Suprapubic skin (tissue), 4 donors: Measurements from ENCODE around the gene EFEMP2. TPM values are rescaled to one million over a fixed set of nuclear protein-coding genes. Genes with fewer than 3 reads are reported as not detected.
A peak's percentile ranks its signal among the peaks of the same experiment; 100 is the strongest.

ENCODE experiments used
- DNase-seq, 2 donors: peaks; one replicate each; pipeline ENCODE4 v3.0.0-alpha.2; 2019; ENCODE audit warnings: low spot score in 2 of 2
- H3K27ac ChIP-seq: fragments of 200-600 bp; sonication (generic); one replicate; pipeline ENCODE4 v1.5.1; 2019
- H3K27me3 ChIP-seq: fragments of 200-600 bp; sonication (generic); one replicate; pipeline ENCODE4 v1.5.1; 2019
- H3K36me3 ChIP-seq: fragments of 200-600 bp; sonication (generic); one replicate; pipeline ENCODE4 v1.5.1; 2019
- H3K4me1 ChIP-seq: fragments of 200-600 bp; sonication (generic); one replicate; pipeline ENCODE4 v1.5.1; 2019
- H3K4me3 ChIP-seq: fragments of 200-600 bp; sonication (generic); one replicate; pipeline ENCODE4 v1.5.1; 2019; ENCODE audit warnings: mild to moderate bottlenecking
- H3K9me3 ChIP-seq: fragments of 200-600 bp; sonication (generic); one replicate; pipeline ENCODE4 v1.5.1; 2019
- CTCF ChIP-seq, 2 donors: fragments of 200-600 bp in 1 of 2; fragments of 450-650 bp in 1 of 2; sonication (generic) in 1 of 2; IDR thresholded peaks; one replicate each; pipeline ENCODE4 v1.5.1; 2016 to 2019; ENCODE audit warnings: antibody characterized with exemption in 2 of 2, mild to moderate bottlenecking in 1 of 2, moderate library complexity in 1 of 2
- EP300 ChIP-seq: sonication (generic); formaldehyde crosslinking; IDR thresholded peaks from one replicate; pipeline ENCODE4 v1.6.1; 2017; ENCODE audit warnings: antibody characterized with exemption
- POLR2A ChIP-seq, 2 donors: fragments of 450-650 bp; IDR thresholded peaks; one replicate each; pipeline ENCODE4 v1.6.1; 2017; ENCODE audit warnings: antibody characterized with exemption in 2 of 2, mild to moderate bottlenecking in 2 of 2, moderate library complexity in 2 of 2
- POLR2AphosphoS5 ChIP-seq, 3 donors: sonication (generic); formaldehyde crosslinking; IDR thresholded peaks; one replicate each; pipeline ENCODE4 v1.6.1; 2017; ENCODE audit warnings: antibody characterized with exemption in 3 of 3
- WGBS: methylation state at CpG from one replicate; pipeline ENCODE4 v1.1.5; 2018; 5-methylcytosine and 5-hydroxymethylcytosine counted together
- total RNA-seq, 4 donors: library from RNA; depleted of rRNA; stranded (reverse); fragments of >200 nt; gene quantifications; one replicate each; pipeline ENCODE4 v1.1.0, GENCODE V29; 2016

EFEMP2 gene
- total RNA-seq, 4 donors from 2014 or later = 7.3 to 22.0 (median 13.0) TPM

- WGBS = 60% methylated on average over 5 of the region's 5 CpGs
- H3K27me3 ChIP-seq = no peaks in the 10 kb centered on the region
Observed at GRCh38 chr11:65817312-65817834, 55.2 kb downstream of the EFEMP2 start.

DNA sequence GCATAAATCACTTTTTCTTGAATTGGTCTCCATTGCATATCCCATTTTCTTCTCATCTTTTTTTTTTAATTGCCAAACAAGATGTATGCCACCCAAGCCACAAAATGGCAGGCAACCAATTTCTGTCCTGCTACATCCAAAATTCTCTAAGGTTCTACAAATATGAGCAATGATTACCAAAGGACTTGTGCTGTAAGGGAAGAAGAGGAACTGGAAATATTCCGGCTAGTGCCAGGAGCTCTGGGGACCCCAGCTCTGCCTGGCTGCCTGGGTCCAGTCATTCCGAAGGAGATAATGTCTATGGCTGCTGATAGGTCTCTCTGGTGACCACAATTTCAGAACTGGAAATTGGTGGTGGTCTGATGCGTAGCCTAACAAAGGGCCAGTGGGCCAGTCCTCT, 55.9 kb downstream of the EFEMP2 start:
- DNase-seq = no peak
- WGBS = 97% methylated on average over 3 of the region's 3 CpGs
- TF ChIP-seq EP300 = no peak
- no peak for TF ChIP-seq CTCF (IDR thresholded peaks at IDR 0.05)
- TF ChIP-seq POLR2A (IDR thresholded peaks at IDR 0.05) = no peak
- TF ChIP-seq POLR2AphosphoS5 (IDR thresholded peaks at IDR 0.05) = no peak
- no peaks in the 10 kb centered on the region for H3K27me3 ChIP-seq
- H3K4me3 ChIP-seq = no peak overlapping the region
- H3K9me3 ChIP-seq = no peaks in the 10 kb centered on the region
- no peak overlapping the region for H3K27ac ChIP-seq
- H3K4me1 ChIP-seq = peaks cover 31% of the 10 kb centered on the region
- no peaks in the 10 kb centered on the region for H3K36me3 ChIP-seq

More at GRCh38 chr11:65817312-65817834, 55.2 kb downstream of the EFEMP2 start:
- DNase-seq = no peak
- peak overlapping the region; percentile 73 for H3K4me3 ChIP-seq
- TF ChIP-seq EP300 (no peak), CTCF (IDR thresholded peaks at IDR 0.05) (no peak), POLR2A (IDR thresholded peaks at IDR 0.05) (no peak), POLR2AphosphoS5 (IDR thresholded peaks at IDR 0.05) (no peak)
- no peaks in the 10 kb centered on the region for H3K9me3 ChIP-seq
- H3K27ac ChIP-seq = peak overlapping the region; percentile 74
- peaks cover 31% of the 10 kb centered on the region for H3K4me1 ChIP-seq
- no peaks in the 10 kb centered on the region for H3K36me3 ChIP-seq

Other genes starting within 250 kb of the EFEMP2 start
- gene SIPA1, start 234.7 kb downstream of the EFEMP2 start, total RNA-seq = 10 to 100 TPM; 14.9 to 21.6 (median 19.0) TPM
- gene RELA, start 209.9 kb downstream of the EFEMP2 start, total RNA-seq = 100 to 1,000 TPM in 2 of 4 donors, 10 to 100 TPM in 2; 71.7 to 111 (median 93.5) TPM
- gene KAT5, start 160.5 kb downstream of the EFEMP2 start, total RNA-seq = 100 to 1,000 TPM in 1 of 4 donors, 10 to 100 TPM in 3; 69.8 to 103 (median 77.5) TPM
- 10 to 100 TPM; 24.5 to 53.8 (median 33.7) TPM for gene RNASEH2C, start 152.0 kb downstream of the EFEMP2 start, total RNA-seq
- 10 to 100 TPM; 26.3 to 55.9 (median 38.1) TPM for gene AP5B1, start 91.8 kb downstream of the EFEMP2 start, total RNA-seq
- gene OVOL1, start 85.7 kb downstream of the EFEMP2 start, total RNA-seq = 100 to 1,000 TPM in 2 of 4 donors, 10 to 100 TPM in 2; 64.4 to 196 (median 121) TPM
- 1 to 10 TPM in 1 of 4 donors, under 1 TPM in 1, not detected in 2; 0.76 to 1.1 TPM for gene SNX32, start 38.8 kb downstream of the EFEMP2 start, total RNA-seq
- gene CFL1, start 14.6 kb downstream of the EFEMP2 start, total RNA-seq = 100 to 1,000 TPM; 331 to 608 (median 584) TPM
- gene MUS81, start 12.4 kb downstream of the EFEMP2 start, total RNA-seq = 10 to 100 TPM; 22.8 to 46.2 (median 32.2) TPM
- gene CTSW, start 7.0 kb upstream of the EFEMP2 start, total RNA-seq = 1 to 10 TPM in 2 of 4 donors, under 1 TPM in 1, not detected in 1; 0.76 to 5.0 (median 1.4) TPM
- 10 to 100 TPM; 46.9 to 89.3 (median 74.6) TPM for gene FIBP, start 15.7 kb upstream of the EFEMP2 start, total RNA-seq
- 10 to 100 TPM; 16.0 to 35.8 (median 28.0) TPM for gene CCDC85B, start 17.9 kb upstream of the EFEMP2 start, total RNA-seq
- 100 to 1,000 TPM in 1 of 4 donors, 10 to 100 TPM in 1, 1 to 10 TPM in 2; 5.0 to 118 (median 28.9) TPM for gene FOSL1, start 27.6 kb upstream of the EFEMP2 start, total RNA-seq
- gene C11orf68, start 46.3 kb upstream of the EFEMP2 start, total RNA-seq = 10 to 100 TPM; 17.4 to 21.6 (median 19.5) TPM
- 10 to 100 TPM; 54.2 to 82.5 (median 68.0) TPM for gene DRAP1, start 46.6 kb upstream of the EFEMP2 start, total RNA-seq
- not detected for gene TSGA10IP, start 72.7 kb upstream of the EFEMP2 start, total RNA-seq
- 10 to 100 TPM; 21.1 to 56.6 (median 26.1) TPM for gene SART1, start 88.9 kb upstream of the EFEMP2 start, total RNA-seq
- 10 to 100 TPM; 51.8 to 61.6 (median 55.9) TPM for gene EIF1AD, start 129.4 kb upstream of the EFEMP2 start, total RNA-seq
- gene BANF1, start 129.7 kb upstream of the EFEMP2 start, total RNA-seq = 10 to 100 TPM; 32.1 to 54.2 (median 42.6) TPM
- 1,000 to 10,000 TPM in 2 of 4 donors, 100 to 1,000 TPM in 1, 10 to 100 TPM in 1; 48.8 to 2,556 (median 968) TPM for gene CST6, start 139.2 kb upstream of the EFEMP2 start, total RNA-seq
- gene CATSPER1, start 153.7 kb upstream of the EFEMP2 start, total RNA-seq = not detected
- not detected for gene GAL3ST3, start 176.4 kb upstream of the EFEMP2 start, total RNA-seq
- gene SF3B2, start 179.6 kb upstream of the EFEMP2 start, total RNA-seq = 100 to 1,000 TPM; 117 to 175 (median 149) TPM
- 10 to 100 TPM; 30.5 to 78.6 (median 41.8) TPM for gene PACS1, start 197.5 kb upstream of the EFEMP2 start, total RNA-seq